ENCODE data around the gene RPL3.
A peak's percentile ranks its signal among the peaks of the same experiment; 100 is the strongest.
"Not testable (repeated sequence)": the region's sequence is repeated elsewhere in the genome, so short reads cannot be mapped to it uniquely, and the experiment has no call there.

RPL3 gene

GRCh38 chr22:39344046-39344390 is 24.6 kb upstream of the RPL3 start:
- peaks cover 57% of the 10 kb centered on the region for H3K27me3 Mint-ChIP-seq
- no peak overlapping the region for H3K27ac Mint-ChIP-seq
- CTCF ChIA-PET, result interaction anchor here (0.7 to 2.9 kb wide), 12 partner anchors 10 to 186 kb away, joined by 3 to 19 read pairs (median 5); partner anchors contain the start of gene RPL3
- H3K4me3 Mint-ChIP-seq, result no peak overlapping the region
- H3K9me3 Mint-ChIP-seq, result no peaks in the 10 kb centered on the region
- no peaks in the 10 kb centered on the region for H3K36me3 Mint-ChIP-seq
- no peak for DNase-seq
- H3K4me1 Mint-ChIP-seq, result peaks cover 7% of the 10 kb centered on the region

DNA sequence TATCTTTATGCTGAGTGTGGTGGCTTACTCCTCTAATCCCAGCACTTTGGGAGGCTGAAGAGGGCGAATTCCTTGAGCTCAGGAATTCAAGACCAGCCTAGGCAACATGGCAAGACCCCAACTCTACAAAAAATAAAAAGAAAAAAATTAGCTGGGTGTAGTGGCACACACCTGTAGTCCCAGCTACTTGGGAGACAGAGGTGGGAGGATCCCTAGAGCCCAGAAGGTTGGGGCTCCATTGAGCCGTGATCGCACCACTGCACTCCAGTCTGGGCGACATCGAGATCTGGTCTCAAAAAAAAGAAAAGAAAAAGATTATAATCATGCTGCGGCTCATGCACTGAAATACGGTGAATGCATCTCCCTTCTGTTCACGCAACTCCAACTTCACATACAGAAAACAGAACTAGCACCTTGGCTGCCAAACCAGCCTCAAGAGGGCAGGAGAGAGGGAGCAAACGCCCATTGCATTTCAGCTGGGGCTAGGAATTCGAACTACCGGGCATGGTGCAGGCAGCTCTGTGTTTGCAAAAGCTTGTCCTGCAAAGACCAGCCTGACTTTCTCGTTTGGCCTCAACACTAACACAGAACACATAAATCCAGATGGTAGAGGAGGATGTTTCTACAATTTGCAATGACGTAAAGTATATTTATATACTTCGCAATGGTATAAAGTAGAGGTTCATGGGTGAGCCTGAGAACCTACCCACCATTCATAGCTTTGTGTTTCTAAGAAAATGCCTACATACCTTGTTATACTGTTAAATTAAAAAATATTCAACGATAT is 24.0 kb upstream of the RPL3 start:
- no peaks in the 10 kb centered on the region for H3K9me3 Mint-ChIP-seq
- CTCF ChIA-PET, result interaction anchor here (0.6 to 2.9 kb wide), 15 partner anchors 9 to 1556 kb away, joined by 3 to 19 read pairs (median 5); partner anchors contain the start of gene RPL3
- H3K36me3 Mint-ChIP-seq, result no peaks in the 10 kb centered on the region
- no peak overlapping the region for H3K27ac Mint-ChIP-seq
- peak; percentile 78 for DNase-seq
- no peak overlapping the region for H3K4me3 Mint-ChIP-seq
- H3K27me3 Mint-ChIP-seq, result peaks cover 51% of the 10 kb centered on the region
- peaks cover 5% of the 10 kb centered on the region for H3K4me1 Mint-ChIP-seq

DNA sequence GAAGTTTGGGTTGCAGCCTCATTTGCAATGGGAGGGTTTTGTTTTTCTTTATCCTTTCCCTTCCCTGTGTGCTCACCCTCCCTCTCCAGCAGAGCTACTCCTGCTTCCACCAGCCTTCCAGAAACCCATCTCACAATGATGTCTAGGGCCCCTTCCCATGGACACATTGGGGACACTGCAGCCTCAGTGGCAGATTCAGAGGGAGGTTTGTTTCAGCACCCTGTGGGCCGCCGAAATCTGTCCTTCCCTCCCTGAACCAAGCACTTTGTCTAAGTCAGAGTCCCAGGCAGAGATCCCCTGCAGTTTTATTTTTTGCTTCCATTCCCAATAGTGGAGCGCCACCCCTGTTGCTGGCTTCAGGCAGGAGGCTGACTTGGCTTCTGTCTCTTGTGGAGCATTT is 21.8 kb upstream of the RPL3 start:
- no peak overlapping the region for H3K4me3 Mint-ChIP-seq
- peaks cover 44% of the 10 kb centered on the region for H3K27me3 Mint-ChIP-seq
- H3K9me3 Mint-ChIP-seq, result no peaks in the 10 kb centered on the region
- CTCF ChIA-PET, result interaction anchor here (2.9 kb wide), 1 partner anchor 189 kb away, joined by 17 read pairs; no protein-coding TSS in a partner anchor
- H3K27ac Mint-ChIP-seq, result no peak overlapping the region
- peaks cover 5% of the 10 kb centered on the region for H3K4me1 Mint-ChIP-seq
- DNase-seq, result no peak
- H3K36me3 Mint-ChIP-seq, result no peaks in the 10 kb centered on the region

DNA sequence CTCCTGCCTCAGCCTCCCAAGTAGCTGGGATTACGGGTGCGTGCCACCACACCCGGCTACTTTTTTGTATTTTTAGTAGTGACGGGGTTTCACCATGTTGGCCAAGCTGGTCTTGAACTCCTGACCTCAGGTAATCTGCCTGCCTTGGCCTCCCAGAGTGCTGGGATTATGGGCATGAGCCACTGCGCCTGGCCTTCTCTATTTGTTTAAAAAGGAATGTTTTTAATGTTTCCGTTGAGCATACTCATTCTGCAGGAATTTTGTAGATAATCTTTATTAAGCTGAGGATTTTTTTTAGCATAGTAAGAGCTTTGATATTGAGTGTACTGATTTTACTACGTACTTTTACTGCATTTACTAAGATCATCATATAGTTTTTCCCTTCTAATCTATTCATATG is 20.4 kb upstream of the RPL3 start:
- H3K36me3 Mint-ChIP-seq, H3K9me3 Mint-ChIP-seq, H3K4me3 Mint-ChIP-seq, DNase-seq, H3K4me1 Mint-ChIP-seq, H3K27ac Mint-ChIP-seq: not testable (repeated sequence)
- H3K27me3 Mint-ChIP-seq, result peaks cover 37% of the 10 kb centered on the region
- CTCF ChIA-PET, result interaction anchor here (1.7 kb wide), 1 partner anchor 9 kb away, joined by 7 read pairs; no protein-coding TSS in a partner anchor

DNA sequence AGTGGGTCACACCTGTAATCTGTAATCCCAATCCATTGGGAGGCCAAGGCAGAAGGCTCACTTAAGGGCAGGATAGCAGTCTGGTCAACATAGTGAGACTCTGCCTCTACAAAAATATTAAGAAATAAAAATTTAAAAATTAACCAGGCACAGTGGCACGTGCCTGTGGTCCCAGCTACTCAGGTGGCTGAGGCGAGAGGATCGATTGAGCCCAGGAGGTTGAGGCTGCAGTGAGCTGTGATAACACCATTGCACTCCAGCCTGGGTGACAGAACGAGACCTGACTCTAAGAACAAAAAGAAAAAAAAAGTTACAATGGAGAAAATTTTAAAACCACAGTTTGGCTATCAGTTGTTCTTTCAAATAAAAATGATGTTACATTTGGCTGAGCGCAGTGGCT is 17.0 kb upstream of the RPL3 start:
- Mint-ChIP-seq H3K4me3 (no peak overlapping the region), H3K27ac (no peak overlapping the region), H3K4me1 (peaks cover 12% of the 10 kb centered on the region), H3K27me3 (peaks cover 19% of the 10 kb centered on the region), H3K36me3 (no peaks in the 10 kb centered on the region), H3K9me3 (no peaks in the 10 kb centered on the region)
- DNase-seq, result no peak
- CTCF ChIA-PET, result no interaction called here

DNA sequence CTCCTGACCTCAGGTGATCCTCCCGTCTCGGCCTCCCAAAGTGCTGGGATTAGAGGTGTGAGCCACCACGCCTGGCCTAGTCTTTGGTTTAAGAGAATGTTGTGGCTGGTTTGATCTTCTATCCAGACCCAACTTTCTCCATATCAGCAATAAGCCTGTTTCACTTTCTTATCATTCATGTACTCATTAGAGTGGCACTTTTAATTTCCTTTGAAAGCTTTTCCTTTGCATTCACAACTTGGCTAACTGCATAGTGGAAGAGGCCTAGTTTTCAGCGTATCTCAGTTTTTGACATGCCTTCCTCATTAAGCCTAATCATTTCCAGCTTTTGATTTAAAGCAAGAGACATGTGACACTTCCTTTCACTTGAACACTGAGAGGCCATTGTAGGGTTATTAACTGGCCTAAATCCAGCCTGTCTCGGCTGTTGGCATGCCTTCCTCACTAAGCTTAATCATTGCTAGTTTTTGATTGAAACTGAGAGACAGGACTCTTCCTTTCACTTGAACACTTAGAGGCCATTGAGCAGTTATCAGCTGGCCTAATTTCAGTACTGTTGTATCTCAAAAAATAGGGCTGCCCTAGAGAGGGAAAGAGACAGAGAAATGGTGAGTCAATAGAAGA is 13.1 kb upstream of the RPL3 start:
- peaks cover 7% of the 10 kb centered on the region for H3K27me3 Mint-ChIP-seq
- no peaks in the 10 kb centered on the region for H3K36me3 Mint-ChIP-seq
- CTCF ChIA-PET, result interaction anchor here (0.7 to 3.4 kb wide), 7 partner anchors 8 to 26 kb away, joined by 3 to 22 read pairs (median 3); partner anchors contain the start of gene RPL3
- H3K27ac Mint-ChIP-seq, result no peak overlapping the region
- no peak for DNase-seq
- H3K4me1 Mint-ChIP-seq, result peaks cover 17% of the 10 kb centered on the region
- no peaks in the 10 kb centered on the region for H3K9me3 Mint-ChIP-seq
- no peak overlapping the region for H3K4me3 Mint-ChIP-seq

DNA sequence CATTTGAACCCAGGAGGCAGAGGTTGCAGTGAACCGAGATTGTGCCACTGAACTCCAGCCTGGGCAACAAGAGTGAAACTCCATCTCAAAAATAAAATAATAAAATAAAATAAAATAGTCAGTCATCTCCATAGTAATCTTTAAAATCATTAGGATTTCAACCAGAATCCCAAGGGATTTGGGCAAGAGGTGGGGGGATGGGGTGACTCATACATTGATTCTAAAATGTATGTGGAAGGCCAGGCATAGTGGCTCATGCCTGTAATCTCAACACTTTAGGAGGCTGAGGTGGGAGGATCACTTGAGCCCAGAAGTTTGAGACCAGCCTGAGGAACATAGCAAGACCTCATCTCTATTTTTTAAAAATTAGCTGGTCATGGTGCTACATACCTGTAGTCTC is 11.1 kb upstream of the RPL3 start:
- H3K4me3 Mint-ChIP-seq, H3K9me3 Mint-ChIP-seq, H3K36me3 Mint-ChIP-seq, H3K27me3 Mint-ChIP-seq, DNase-seq, H3K27ac Mint-ChIP-seq: not testable (repeated sequence)
- CTCF ChIA-PET, result interaction anchor here (0.7 to 3.4 kb wide), 9 partner anchors 9 to 561 kb away, joined by 3 to 22 read pairs (median 4); partner anchors contain the start of genes RPL3 and TAB1
- peaks cover 17% of the 10 kb centered on the region for H3K4me1 Mint-ChIP-seq

DNA sequence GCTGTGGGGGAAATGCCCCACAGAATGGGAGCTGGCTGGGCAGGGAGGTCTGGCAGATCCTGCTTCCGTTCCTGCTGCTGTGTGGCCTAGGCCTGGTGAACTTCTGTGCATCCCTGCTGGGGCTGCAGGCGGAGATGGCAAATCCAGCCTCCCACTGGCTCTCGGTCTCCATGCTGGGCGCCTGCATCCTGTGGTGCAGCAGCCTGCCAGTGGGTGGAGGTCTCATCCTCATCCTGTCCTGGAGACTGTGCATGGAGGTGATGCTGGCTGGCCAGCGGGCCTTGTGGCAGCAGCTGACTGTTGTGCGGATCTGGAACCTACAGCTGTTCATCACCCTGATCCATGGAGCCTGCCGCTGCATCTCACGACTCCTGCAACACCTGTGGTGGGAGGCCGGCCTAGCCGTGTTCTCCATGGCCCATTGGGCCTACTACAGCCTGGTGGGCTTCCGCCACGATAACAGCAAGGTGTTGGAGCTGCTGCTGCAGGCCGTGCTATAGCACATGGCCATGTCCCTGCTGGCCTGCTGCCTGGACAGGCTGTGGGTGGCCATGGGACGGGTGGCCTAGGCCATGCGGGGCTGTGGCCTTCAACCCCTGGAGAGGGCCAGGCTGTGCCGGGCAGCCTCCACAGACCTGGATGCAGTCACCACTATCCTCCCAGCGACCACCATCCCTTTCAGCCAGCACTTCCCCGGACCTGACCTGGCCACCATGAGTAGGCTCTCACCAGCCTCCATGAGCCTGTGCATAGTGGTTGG is 8.8 kb upstream of the RPL3 start:
- no peak for DNase-seq
- Mint-ChIP-seq H3K4me3 (no peak overlapping the region), H3K9me3 (no peaks in the 10 kb centered on the region), H3K36me3 (no peaks in the 10 kb centered on the region), H3K4me1 (peaks cover 17% of the 10 kb centered on the region), H3K27me3 (peaks cover 17% of the 10 kb centered on the region), H3K27ac (no peak overlapping the region)
- CTCF ChIA-PET, result interaction anchor here (1.8 kb wide), 1 partner anchor 22 kb away, joined by 5 read pairs; no protein-coding TSS in a partner anchor

GRCh38 chr22:39325392-39325932 is 6.0 kb upstream of the RPL3 start:
- CTCF ChIA-PET, result interaction anchor here (1.2 kb wide), 1 partner anchor 18 kb away, joined by 4 read pairs; no protein-coding TSS in a partner anchor
- no peak overlapping the region for H3K4me3 Mint-ChIP-seq
- H3K9me3 Mint-ChIP-seq, result no peaks in the 10 kb centered on the region
- H3K27ac Mint-ChIP-seq, result no peak overlapping the region
- no peak for DNase-seq
- peaks cover 6% of the 10 kb centered on the region for H3K4me1 Mint-ChIP-seq
- H3K36me3 Mint-ChIP-seq, result no peaks in the 10 kb centered on the region
- H3K27me3 Mint-ChIP-seq, result peaks cover 17% of the 10 kb centered on the region

DNA sequence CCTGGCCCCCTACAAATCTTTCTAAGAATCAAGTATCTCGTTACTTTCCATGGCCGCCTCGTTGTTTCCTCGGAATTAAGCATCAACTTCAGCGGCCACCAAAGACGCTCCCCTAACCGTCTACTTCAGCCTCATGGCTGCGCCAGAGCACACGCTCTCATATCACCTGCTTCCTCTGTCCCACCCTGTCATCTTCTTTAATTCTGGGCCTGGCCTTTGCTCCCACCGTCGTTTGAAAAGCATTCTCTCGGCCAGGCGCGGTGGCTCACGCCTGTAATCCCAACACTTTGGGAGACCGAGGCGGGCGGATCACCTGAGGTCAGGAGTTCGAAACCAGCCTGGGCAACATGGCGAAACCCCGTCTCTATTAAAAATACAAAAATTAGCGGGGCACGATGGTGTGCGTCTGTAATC is 1.2 kb upstream of the RPL3 start:
- Mint-ChIP-seq H3K4me1 (peaks cover 38% of the 10 kb centered on the region), H3K27ac (peak overlapping the region; percentile 98), H3K27me3 (peaks cover 13% of the 10 kb centered on the region), H3K4me3 (peak overlapping the region; percentile 92), H3K36me3 (peaks cover 39% of the 10 kb centered on the region)
- CTCF ChIA-PET, result interaction anchor here (2.7 to 7.6 kb wide), 4 partner anchors 11 to 207 kb away, joined by 7 to 91 read pairs (median 20); partner anchors contain the start of gene CBX7
- H3K9me3 Mint-ChIP-seq, DNase-seq: not testable (repeated sequence)

- H3K9me3 Mint-ChIP-seq, result no peaks in the 10 kb centered on the region
- peaks cover 4% of the 10 kb centered on the region for H3K27me3 Mint-ChIP-seq
- CTCF ChIA-PET, result interaction anchor here (0.7 to 7.6 kb wide), 19 partner anchors 8 to 449 kb away, joined by 3 to 91 read pairs (median 4); partner anchors contain the start of genes ATF4 and CBX7
- peak overlapping the region; percentile 98 for H3K27ac Mint-ChIP-seq
- H3K4me1 Mint-ChIP-seq, result peaks cover 49% of the 10 kb centered on the region
- H3K36me3 Mint-ChIP-seq, result peaks cover 54% of the 10 kb centered on the region
- peak overlapping the region; percentile 92 for H3K4me3 Mint-ChIP-seq
- peak; percentile 59 for DNase-seq
Measured at GRCh38 chr22:39318507-39319283, 728 bp downstream of the RPL3 start.

DNA sequence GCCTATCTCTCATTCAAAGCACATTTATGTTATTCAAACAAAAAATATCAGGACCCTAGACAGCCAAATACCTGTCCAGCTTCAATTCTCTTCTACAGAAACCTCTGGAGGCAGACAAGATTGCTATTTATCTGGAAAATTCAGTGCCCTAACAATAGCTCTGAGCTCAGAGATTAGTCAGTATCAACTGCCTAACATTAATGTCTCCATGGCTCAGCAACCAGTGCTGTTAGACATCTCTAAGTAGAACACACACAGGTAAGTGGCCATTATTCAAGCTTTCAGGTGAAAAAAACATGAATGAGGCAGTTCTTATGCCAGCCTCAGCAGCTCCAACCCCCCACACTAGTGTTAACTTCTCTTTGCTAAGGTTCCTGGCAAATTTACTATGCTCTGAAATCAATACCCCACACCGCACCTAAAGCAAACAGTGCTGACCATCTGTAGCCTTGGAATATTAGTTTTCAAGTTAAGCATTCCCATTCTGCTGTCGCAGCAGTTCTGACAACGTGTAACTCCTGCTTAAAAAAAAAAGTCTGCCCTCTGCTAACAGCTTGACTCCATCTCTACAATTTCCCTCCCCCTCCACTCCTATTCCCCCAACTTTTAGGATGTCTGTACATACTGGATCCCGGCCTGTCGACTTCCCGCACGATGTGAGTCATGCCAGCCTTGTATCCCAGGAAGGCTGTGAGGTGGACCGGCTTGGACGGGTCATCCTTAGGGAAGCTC is 1.5 kb downstream of the RPL3 start:
- Mint-ChIP-seq H3K4me3 (peak overlapping the region; percentile 92), H3K4me1 (peaks cover 51% of the 10 kb centered on the region), H3K9me3 (no peaks in the 10 kb centered on the region), H3K27me3 (peaks cover 4% of the 10 kb centered on the region), H3K36me3 (peaks cover 60% of the 10 kb centered on the region), H3K27ac (peak overlapping the region; percentile 98)
- DNase-seq, result no peak
- CTCF ChIA-PET, result interaction anchor here (0.7 to 7.6 kb wide), 21 partner anchors 9 to 448 kb away, joined by 3 to 91 read pairs (median 7); partner anchors contain the start of genes ATF4 and CBX7
